ENCODE measurements around the gene LYVE1. TPM values are rescaled to one million over a fixed set of nuclear protein-coding genes. Genes with fewer than 3 reads are reported as not detected.
A peak's percentile ranks its signal among the peaks of the same experiment; 100 is the strongest.

The LYVE1 gene
- total RNA-seq, 1 donor from 2014 or later, result not detected

DNA sequence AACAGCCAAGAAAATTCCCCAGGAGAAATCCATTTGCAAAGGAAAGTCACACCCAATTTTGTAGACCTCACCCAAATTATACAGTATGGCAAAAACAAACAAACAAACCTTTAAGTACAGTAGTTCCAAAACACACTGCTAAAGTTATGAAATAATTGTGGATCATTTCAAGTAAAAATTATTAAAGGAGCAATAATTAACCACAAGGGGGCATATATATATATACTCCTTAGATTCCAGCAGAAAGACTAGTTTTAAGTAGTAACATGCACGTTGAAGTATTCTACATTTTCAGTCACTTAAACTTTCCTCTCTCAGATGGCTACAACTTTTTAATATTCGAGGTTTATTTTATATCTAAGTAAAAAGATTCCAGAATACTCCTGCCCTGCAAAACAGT lies 54.3 kb downstream of the LYVE1 start:
- Histone ChIP-seq H3K27me3 (ENCODE audit: control insufficient read depth, insufficient read depth, low read length) (no peaks in the 10 kb centered on the region), H3K36me3 (ENCODE audit: control insufficient read depth, insufficient read depth, low read length) (no peaks in the 10 kb centered on the region), H3K4me3 (ENCODE audit: low read depth, low read length) (no peak overlapping the region)
- FAIRE-seq, result no peak
- DNase-seq (ENCODE audit: low read depth), result peak; percentile 48
- TF ChIP-seq, protein P1, sequence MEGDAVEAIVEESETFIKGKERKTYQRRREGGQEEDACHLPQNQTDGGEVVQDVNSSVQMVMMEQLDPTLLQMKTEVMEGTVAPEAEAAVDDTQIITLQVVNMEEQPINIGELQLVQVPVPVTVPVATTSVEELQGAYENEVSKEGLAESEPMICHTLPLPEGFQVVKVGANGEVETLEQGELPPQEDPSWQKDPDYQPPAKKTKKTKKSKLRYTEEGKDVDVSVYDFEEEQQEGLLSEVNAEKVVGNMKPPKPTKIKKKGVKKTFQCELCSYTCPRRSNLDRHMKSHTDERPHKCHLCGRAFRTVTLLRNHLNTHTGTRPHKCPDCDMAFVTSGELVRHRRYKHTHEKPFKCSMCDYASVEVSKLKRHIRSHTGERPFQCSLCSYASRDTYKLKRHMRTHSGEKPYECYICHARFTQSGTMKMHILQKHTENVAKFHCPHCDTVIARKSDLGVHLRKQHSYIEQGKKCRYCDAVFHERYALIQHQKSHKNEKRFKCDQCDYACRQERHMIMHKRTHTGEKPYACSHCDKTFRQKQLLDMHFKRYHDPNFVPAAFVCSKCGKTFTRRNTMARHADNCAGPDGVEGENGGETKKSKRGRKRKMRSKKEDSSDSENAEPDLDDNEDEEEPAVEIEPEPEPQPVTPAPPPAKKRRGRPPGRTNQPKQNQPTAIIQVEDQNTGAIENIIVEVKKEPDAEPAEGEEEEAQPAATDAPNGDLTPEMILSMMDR (IDR thresholded peaks at IDR 0.05; ENCODE audit: insufficient read depth, low read length, severe bottlenecking), result no peak

GRCh38 chr11:10511181-10511621 lies 57.3 kb downstream of the LYVE1 start:
- TF ChIP-seq, protein P1 (IDR thresholded peaks at IDR 0.05; ENCODE audit: insufficient read depth, low read length, severe bottlenecking), result no peak
- Histone ChIP-seq H3K4me3 (ENCODE audit: low read depth, low read length) (no peak overlapping the region), H3K36me3 (ENCODE audit: control insufficient read depth, insufficient read depth, low read length) (no peaks in the 10 kb centered on the region), H3K27me3 (ENCODE audit: control insufficient read depth, insufficient read depth, low read length) (no peaks in the 10 kb centered on the region)
- FAIRE-seq, result no peak
- no peak for DNase-seq (ENCODE audit: low read depth)

Other genes with a start within 250 kb of the LYVE1 start
- 5.3 and 11.0 TPM in 2 replicates for gene AMPD3, start 113.4 kb downstream of the LYVE1 start, total RNA-seq
- 71.9 and 103 TPM in 2 replicates for gene RNF141, start 27.5 kb downstream of the LYVE1 start, total RNA-seq
- gene IRAG1, start 125.1 kb upstream of the LYVE1 start, total RNA-seq, result 0.26 and 0.51 TPM in 2 replicates
- gene CTR9, start 182.6 kb upstream of the LYVE1 start, total RNA-seq, result 16.8 and 24.7 TPM in 2 replicates
- 384 and 624 TPM in 2 replicates for gene EIF4G2, start 240.3 kb upstream of the LYVE1 start, total RNA-seq